Measurements from ENCODE around the gene KEAP1.
"Not testable (repeated sequence)": the region's sequence is repeated elsewhere in the genome, so short reads cannot be mapped to it uniquely, and the experiment has no call there.

KEAP1 gene

GRCh38 chr19:10503002-10503789, at the start of gene KEAP1:
Gene KEAP1, minus strand, starts transcription at chr19:10503356. Its CDS starts 3,323 bp downstream, at chr19:10500033.
- DNase-seq (ENCODE audit: low read depth) = no peak

GRCh38 chr19:10552510-10553053, 49.4 kb upstream of the KEAP1 start:
- DNase-seq (ENCODE audit: low read depth) = no peak

- no peak for DNase-seq (ENCODE audit: low read depth)
These were observed 48.6 kb upstream of the KEAP1 start for GRCh38 chr19:10551698-10552301.

- DNase-seq (ENCODE audit: low read depth) = not testable (repeated sequence)
These were observed 47.9 kb upstream of the KEAP1 start for GRCh38 chr19:10551006-10551405.

GRCh38 chr19:10550336-10550735, 47.2 kb upstream of the KEAP1 start:
- no peak for DNase-seq (ENCODE audit: low read depth)

GRCh38 chr19:10549733-10550132, 46.6 kb upstream of the KEAP1 start:
- DNase-seq (ENCODE audit: low read depth) = no peak

GRCh38 chr19:10548746-10549276, 45.7 kb upstream of the KEAP1 start:
- DNase-seq (ENCODE audit: low read depth) = no peak

- no peak for DNase-seq (ENCODE audit: low read depth)
These were observed 43.7 kb upstream of the KEAP1 start for GRCh38 chr19:10546817-10547216.

GRCh38 chr19:10544753-10545251, 41.6 kb upstream of the KEAP1 start:
- no peak for DNase-seq (ENCODE audit: low read depth)

GRCh38 chr19:10544242-10544752, 41.1 kb upstream of the KEAP1 start:
- no peak for DNase-seq (ENCODE audit: low read depth)

- DNase-seq (ENCODE audit: low read depth) = no peak
These were observed 40.5 kb upstream of the KEAP1 start, which contains the start of gene ATG4D for GRCh38 chr19:10543420-10544241. Gene ATG4D, plus strand, starts transcription at chr19:10543904. Its CDS starts 187 bp downstream, at chr19:10544091.

GRCh38 chr19:10543059-10543419, 39.9 kb upstream of the KEAP1 start:
- no peak for DNase-seq (ENCODE audit: low read depth)

GRCh38 chr19:10539016-10539415, 35.9 kb upstream of the KEAP1 start:
- not testable (repeated sequence) for DNase-seq (ENCODE audit: low read depth)

GRCh38 chr19:10538204-10538983, 35.2 kb upstream of the KEAP1 start:
- no peak for DNase-seq (ENCODE audit: low read depth)

- DNase-seq (ENCODE audit: low read depth) = no peak
These were observed 34.5 kb upstream of the KEAP1 start for GRCh38 chr19:10537668-10538067.

GRCh38 chr19:10535613-10536012, 32.5 kb upstream of the KEAP1 start:
- no peak for DNase-seq (ENCODE audit: low read depth)

- no peak for DNase-seq (ENCODE audit: low read depth)
These were observed 30.7 kb upstream of the KEAP1 start for GRCh38 chr19:10533646-10534386.

- no peak for DNase-seq (ENCODE audit: low read depth)
These were observed 29.3 kb upstream of the KEAP1 start for GRCh38 chr19:10532457-10532856.

- DNase-seq (ENCODE audit: low read depth) = not testable (repeated sequence)
These were observed 23.7 kb upstream of the KEAP1 start for GRCh38 chr19:10526887-10527286.

GRCh38 chr19:10525636-10526035, 22.5 kb upstream of the KEAP1 start:
- no peak for DNase-seq (ENCODE audit: low read depth)
